Activated CD4-positive, CD25-positive, alpha-beta regulatory T cell (primary cell): ENCODE data around the gene C5.
A peak's percentile ranks its signal among the peaks of the same experiment; 100 is the strongest.
"Not testable (repeated sequence)": the region's sequence is repeated elsewhere in the genome, so short reads cannot be mapped to it uniquely, and the experiment has no call there.

Source experiments
- DNase-seq, 4 experiments: peaks; one replicate each; lab custom pipeline; 2025; lab: John Stamatoyannopoulos, UW

Gene C5

GRCh38 chr9:121050128-121050988 is at the start of gene C5:
Gene C5, minus strand, starts transcription at chr9:121050275. Its CDS starts 29 bp downstream, at chr9:121050246.
- no peak for DNase-seq

GRCh38 chr9:121098567-121099198 is 48.6 kb upstream of the C5 start:
- DNase-seq = no peak

DNA sequence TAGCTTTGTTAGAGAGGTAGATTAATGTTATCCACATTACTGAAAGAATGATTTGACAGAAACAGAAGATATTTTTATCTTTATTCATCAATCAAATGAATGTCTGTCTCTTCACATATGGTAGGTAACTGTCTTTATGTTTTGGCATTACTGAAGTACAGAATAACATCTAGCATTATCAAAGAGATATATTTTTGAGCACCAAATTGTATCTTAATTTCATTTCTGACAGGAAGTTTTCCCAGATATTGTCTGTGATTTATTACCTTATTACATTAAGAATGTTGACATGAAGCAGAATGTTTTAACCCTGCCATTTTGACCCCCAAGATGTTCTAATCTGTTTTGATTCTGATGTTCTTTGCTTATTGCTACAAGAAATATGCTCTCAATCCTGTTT is 45.0 kb upstream of the C5 start:
- no peak for DNase-seq

DNA sequence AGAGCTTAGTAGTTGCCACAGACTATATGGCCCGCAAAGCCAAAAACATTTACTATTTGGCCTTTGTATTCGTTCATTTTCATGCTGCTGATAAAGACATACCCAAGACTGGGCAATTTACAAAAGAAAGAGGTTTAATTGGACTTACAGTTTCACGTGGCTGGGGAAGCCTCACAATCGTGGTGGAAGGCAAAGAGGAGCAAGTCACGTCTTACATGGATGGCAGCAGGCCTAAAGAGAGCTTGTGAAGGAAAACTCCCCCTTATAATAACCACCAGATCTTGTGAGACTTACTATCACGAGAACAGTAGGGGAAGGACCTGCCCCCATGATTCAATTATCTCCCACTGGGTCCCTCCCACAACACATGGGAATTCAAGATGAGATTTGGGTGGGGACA is 40.7 kb upstream of the C5 start:
- DNase-seq = not testable (repeated sequence)

DNA sequence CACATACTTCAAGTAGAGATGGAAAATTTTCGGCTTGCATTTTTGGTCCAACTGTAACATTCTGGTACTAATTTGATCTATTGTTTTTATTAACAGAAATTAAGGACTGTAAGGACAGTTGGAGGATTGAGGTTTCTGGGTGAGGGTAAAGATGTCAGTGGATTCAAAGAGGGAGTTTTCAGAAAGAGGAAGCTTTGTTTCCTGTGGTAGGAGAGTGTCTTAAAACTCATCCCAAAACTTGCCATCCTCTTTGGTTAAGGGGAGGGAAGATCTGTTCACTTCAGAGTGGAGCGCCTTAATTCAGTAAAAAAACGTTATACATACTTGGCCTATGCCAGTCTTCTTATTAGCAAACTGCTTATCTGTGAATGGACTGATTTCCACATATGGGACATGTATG is 38.5 kb upstream of the C5 start:
- DNase-seq = no peak

DNA sequence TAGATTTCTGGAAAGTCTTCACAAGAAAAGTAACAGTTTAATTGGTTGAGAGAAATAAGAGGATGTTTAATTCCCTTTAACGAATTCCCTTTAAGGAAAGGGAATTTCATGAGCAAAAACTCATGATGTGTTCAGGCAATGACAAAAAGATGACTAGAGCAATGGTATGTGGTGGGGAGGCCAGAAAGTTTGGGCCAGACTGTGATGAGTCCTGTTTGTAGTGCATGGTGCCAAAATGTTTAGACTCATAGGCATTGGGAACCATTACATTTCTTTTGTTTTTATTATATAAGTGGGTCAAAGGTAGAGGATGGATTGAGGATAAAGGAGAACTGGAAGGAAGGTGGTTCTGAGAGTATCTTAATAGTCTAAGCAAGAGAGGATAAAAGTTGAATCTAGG is 35.6 kb upstream of the C5 start:
- no peak for DNase-seq

DNA sequence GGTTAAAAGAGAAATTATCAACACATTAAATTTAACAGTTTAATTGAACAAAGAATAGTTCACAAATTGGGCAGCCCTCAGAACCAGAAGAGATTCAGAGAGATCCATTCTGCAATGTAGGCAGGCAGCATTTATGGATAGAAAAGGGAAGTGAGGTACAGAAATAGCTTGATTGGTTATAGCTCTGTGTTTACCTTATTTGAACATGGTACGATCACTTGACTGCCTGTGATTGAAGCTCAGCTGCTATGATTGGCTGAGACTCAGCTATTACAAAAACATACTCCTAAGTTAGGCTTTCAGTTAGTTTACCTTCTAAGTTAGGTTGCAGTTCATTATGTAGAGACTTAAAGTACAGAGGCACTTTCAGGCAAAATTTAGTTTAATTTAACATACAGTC is 32.0 kb upstream of the C5 start:
- no peak for DNase-seq

GRCh38 chr9:121075251-121076036 is 25.4 kb upstream of the C5 start:
- DNase-seq = no peak

- DNase-seq = peak; percentile 59 to 75 (median 70)
Measured at GRCh38 chr9:121074370-121075250, 24.5 kb upstream of the C5 start, which contains the start of gene CNTRL. Gene CNTRL, plus strand, starts transcription at chr9:121074955. Its CDS starts 13,372 bp downstream, at chr9:121088327.

GRCh38 chr9:121073038-121073437 is 23.0 kb upstream of the C5 start:
- no peak for DNase-seq

DNA sequence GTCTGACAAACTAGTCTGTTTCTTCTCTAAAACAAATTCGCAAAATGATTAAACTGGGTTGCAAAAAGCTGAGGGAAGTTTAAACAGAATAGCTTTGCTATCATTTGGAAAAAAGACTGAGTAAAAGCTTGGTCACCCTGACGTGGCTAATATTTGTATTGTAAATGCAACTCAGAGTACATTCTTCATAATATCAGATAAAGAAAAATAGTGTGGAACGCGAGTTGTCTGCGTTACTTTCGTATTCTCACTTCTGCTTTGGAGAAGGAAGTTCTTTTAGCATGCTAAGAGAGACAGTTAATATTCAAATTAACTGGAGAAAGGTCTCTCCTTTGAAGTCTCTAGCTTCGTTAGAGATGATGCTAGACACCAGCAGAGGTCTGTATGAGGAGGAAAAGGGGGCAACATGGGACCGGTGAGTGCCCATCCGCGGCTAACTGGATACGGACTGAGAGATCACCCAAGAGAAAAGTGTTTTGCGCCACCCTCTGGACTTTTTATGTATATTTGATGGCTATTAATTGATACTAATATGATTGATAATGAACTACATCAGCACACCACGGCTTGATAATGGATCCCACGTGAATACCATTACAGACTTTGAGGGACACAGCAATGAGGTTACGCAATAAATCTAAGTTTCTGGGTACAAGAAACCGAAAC is 21.8 kb upstream of the C5 start:
- DNase-seq = peak in 1 of 4 experiments; percentile 22

DNA sequence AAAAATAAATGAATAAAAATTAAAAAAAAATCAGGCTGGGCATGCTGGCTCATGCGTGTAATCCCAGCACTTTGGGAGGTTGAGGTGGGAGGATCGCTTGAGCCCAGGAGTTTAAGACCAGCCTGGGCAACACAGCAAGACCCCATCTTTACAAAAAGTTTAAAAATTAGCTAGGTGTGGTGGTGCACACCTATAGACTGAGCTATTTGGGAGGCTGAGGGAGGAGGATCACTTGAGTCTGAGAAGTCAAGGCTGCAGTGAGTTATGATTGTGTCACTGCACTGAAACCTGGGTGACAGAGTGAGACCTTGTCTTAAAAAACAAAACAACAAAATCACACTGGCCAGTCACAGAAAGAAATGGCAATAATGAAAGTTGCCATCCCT is 21.3 kb upstream of the C5 start:
- DNase-seq = no peak

- no peak for DNase-seq
Measured at GRCh38 chr9:121069396-121069795, 19.3 kb upstream of the C5 start.

DNA sequence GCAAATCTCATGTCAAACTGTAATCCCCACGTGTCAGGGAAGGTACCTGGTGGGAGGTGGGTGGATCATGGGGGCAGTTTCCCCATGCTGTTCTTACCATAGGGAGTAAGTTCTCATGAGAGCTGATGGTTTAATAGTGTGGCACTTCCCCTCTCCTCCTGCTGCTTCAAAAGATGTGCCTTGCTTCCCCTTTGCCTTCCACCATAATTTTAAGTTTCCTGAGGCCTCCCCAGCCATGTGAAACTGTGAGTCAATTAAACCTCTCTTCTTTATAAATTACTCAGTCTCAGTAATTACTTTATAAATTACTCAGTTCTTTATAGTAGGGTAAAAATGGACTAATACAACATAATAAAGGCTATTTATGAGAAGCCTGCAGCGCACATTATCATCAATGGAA is 17.6 kb upstream of the C5 start:
- no peak for DNase-seq

DNA sequence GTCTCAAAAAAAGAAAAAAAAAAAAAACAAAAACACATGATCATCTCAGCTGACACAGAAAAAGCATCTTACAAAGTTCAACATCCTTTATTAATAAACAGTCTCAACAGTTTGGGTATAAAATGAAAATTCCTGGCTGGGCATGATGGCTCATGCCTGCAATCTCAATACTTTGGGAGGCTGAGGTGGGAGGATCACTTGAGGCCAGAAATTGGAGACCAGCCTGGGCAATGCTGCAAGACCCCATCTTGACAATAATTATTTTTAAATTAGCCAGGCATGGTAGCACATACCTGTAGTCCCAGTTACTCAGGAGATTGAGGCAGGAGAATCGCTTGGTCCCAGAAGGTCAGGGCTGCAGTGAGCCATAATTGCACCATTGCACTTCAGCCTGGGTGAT is 16.8 kb upstream of the C5 start:
- no peak for DNase-seq

DNA sequence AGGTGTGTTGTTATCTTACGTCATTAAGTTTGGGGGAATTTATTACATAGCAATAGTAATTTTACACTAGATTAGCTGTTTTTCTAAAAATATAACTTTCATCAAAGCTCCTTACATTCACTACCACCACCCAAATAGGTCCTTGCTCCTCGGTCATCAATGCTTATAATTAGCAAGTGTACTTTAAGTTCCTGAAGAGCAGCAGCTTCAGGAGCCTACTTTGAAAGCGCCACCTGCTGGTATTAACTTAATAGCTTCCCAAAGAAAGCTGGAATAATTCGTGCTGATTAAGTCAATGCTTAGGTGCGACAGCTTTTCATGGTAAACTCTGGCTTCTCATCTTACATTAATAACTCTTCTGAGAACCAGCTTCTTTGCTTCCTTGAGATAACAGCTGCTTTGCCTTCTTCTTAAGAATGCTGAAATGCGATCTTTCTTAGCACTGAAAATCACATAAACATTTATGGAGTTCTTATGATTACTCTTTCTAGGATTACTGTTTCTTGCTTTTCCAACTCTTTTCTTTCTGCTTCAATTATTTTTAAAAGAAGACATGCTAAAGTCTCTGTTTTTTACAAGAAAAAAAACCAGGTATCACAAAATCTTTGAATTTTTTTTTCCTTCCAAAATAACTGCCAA is 10.0 kb upstream of the C5 start:
- DNase-seq = no peak

GRCh38 chr9:121059513-121059912 is 9.4 kb upstream of the C5 start:
- DNase-seq = no peak

GRCh38 chr9:121057821-121058220 is 7.7 kb upstream of the C5 start:
- no peak for DNase-seq

DNA sequence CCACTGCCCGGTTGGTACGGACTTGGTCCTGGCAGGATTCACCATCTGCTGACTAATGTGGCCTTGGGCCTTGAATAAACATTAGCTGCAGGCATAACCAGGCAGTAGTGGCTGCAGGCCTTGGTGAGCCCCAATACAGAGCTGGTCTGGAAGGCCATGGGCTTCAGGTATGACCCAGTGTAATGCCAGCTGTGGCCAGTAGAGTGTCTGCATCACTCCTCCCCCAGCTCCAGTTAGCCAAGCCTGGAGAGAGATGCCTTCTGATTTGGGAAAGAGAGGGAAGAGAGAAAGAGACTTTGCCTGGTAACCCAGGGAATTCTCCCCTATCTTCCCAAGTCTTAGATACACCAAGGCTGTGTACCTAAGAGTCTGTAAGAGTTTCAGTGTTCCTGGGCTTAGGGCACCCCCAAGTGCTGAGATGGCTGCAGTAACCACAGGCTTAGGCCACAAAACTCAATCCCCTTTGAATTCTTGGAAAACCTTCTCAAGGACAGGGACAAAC is 5.6 kb upstream of the C5 start:
- DNase-seq = no peak

DNA sequence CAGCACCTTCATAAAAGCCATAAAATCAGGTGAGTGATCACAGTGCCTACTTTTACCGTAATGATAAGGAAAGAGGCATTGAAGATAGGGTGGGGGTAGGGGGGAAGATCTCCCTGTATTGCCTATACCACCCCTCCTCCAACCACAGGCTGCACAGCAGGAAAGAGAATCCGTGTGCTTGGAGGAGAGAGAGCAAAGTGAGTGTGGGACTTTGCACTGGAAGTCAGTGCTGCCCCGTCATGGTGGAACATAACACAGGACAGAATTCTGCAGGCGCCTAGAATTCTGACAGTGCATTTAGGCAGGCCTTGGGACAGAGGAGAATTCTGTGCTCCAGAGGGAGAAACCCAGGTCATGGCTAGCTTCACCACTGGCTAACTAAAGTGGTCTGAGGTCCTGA is 3.5 kb upstream of the C5 start:
- no peak for DNase-seq
